HG03025 (cell line): ENCODE measurements around the gene SIGLEC14.
"Not testable (repeated sequence)": the region's sequence is repeated elsewhere in the genome, so short reads cannot be mapped to it uniquely, and the experiment has no call there.

ENCODE experiments used
- ATAC-seq: cut with Tn5 transposase; IDR thresholded peaks from one replicate; pipeline ENCODE4 v1.9.1; 2021; ENCODE audit warnings: mild to moderate bottlenecking, moderate library complexity; ENCODE audit not compliant: unreplicated experiment, low FRiP score

Gene SIGLEC14

GRCh38 chr19:51646730-51647129 is at the start of gene SIGLEC14:
SIGLEC14 (minus strand) TSS chr19:51646825; CDS start chr19:51646759, 66 bp downstream.
- not testable (repeated sequence) for ATAC-seq

GRCh38 chr19:51695702-51696315 is 49.2 kb upstream of the SIGLEC14 start:
- ATAC-seq, result no peak

- no peak for ATAC-seq
These were observed 48.5 kb upstream of the SIGLEC14 start for GRCh38 chr19:51695088-51695487.

DNA sequence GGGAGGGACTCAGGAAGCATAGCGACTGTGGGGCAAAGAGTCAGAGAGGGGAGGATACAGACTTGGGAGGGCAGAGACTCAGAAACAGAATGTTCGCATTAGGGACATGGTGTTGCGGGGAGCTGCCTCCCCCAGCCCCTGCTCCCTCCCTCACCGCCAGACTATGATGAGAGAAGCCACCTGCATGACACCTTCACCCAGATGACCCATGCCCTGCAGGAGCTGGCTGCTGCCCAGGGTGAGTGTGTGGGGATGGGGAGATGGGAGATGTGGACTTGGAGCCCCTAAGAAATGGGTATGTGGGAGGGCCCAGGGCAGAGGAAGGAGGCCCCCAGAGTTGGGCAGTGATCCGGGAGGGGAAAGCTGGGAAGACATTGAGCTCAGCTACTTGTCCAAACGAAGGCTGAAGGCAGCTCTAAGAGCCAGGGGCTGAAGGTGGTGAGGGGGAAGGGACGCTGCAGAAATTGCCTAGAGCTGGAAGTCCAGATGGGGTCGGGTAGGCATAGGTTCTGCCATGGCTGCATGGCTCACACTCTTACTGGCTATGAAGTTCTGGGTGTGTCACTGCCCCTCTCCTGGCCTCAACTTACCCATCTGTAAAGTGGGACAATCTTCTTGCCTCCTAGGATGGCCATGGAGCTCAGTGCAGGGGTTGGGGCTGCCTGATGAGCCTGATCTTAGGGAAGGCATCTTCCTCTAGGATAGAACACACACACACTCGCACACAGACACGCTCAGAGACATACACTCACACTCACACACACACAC is 47.9 kb upstream of the SIGLEC14 start:
- ATAC-seq, result no peak

DNA sequence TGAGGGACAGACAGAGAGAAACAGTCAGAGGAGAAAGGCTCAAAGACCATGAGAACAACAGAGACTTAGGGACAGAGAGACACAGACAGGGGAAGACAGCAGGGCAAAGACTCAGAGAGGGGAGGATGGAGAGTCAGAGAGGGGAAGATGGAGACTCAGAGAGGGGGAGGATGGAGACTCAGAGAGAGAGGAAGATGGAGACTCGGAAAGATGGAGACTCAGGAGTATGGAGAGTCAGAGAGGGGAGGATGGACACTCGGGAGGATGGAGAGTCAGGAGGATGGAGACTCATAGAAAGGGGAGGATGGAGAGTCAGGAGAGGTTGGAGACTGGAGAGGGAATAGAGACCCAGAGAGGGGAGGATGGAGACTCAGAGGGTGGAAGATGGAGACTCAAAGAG is 47.2 kb upstream of the SIGLEC14 start:
- ATAC-seq, result no peak

- ATAC-seq, result no peak
These were observed 46.6 kb upstream of the SIGLEC14 start, which contains the start of gene SPACA6 for GRCh38 chr19:51693260-51693659. SPACA6 (plus strand) TSS chr19:51693330; CDS start chr19:51693527, 197 bp downstream.

GRCh38 chr19:51692468-51692867 is 45.8 kb upstream of the SIGLEC14 start:
- no peak for ATAC-seq

GRCh38 chr19:51691584-51692428 is 45.2 kb upstream of the SIGLEC14 start:
- ATAC-seq, result no peak

GRCh38 chr19:51691074-51691583 is 44.5 kb upstream of the SIGLEC14 start:
- ATAC-seq, result no peak

- ATAC-seq, result no peak
These were observed 43.9 kb upstream of the SIGLEC14 start for GRCh38 chr19:51690454-51691073.

- ATAC-seq, result no peak
These were observed 43.3 kb upstream of the SIGLEC14 start for GRCh38 chr19:51689751-51690453.

GRCh38 chr19:51688671-51689571 is 42.3 kb upstream of the SIGLEC14 start:
- ATAC-seq, result no peak

DNA sequence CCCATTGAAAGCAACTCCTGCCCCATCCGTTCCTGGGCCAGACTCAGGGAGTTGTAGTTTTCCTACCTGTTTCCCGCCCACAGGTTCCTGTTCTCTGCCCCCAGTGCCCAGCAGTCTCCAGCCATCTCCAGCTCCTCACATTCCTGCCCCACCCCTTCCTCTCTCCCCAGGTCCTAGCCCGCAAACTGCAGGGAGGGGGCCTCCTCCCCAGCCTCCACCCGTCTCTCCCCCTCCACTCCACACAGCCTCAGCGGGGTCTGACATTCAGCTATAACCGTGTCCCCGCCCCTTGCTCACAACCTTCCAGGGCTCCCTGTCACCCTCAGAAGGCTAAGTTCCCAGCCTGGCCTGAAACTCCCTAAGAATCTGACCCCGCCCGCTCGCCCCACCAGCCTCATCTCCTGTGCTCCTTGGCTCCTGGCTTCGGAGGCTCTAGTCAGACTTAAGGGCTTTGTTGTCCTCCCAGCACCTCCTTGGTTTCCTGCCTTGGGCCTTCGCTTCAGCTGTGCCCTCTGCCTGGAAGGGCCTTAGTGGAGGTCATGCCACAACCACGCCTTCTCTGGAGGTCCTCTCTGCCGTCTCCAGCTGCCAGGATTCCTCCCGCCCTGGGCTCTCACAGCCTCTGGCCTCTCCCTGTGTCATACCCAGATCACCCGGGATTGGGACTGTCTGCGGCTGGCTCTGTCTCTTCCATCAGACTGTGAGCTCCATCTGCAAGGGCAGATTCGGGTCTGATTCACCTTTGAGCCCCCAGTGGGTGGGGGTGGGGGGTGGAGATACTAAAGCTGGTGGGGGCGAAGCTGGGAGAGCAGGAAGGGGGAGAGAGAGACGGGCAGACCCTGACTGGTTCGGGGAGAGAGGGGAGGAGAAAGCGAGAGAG is 41.4 kb upstream of the SIGLEC14 start:
- no peak for ATAC-seq

- ATAC-seq, result no peak
These were observed 39.5 kb upstream of the SIGLEC14 start for GRCh38 chr19:51686171-51686570.

DNA sequence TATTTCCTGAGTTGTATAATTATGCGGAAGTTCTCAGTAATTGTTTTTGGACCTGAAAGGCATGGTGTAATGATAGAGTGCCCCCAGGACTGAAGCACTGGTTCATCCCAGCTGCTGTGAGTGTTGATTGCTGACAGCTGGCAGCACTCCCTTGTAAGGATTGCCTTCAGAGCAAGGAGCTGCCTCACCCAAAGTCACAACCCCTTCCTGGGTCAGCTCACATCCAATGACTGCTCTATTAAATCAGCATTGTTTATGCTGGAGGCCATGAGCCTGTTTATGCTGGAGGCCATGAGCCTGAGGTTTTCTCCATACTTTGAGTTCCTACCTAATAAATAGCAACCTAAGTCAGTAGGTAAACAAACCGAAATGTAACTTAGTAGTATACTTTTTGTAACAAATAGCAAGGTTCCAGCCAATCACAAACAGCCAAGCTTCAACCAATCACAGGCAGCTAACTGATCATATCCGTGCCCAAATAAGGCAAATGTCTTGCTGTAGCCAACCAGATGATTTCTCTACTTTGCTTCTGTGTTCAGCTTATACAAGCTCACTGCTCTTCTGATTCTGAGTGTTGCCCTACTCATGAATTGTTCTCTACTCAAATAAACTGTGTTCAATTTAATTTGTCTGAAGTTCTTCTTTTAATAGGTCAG is 34.8 kb upstream of the SIGLEC14 start:
- ATAC-seq, result no peak

DNA sequence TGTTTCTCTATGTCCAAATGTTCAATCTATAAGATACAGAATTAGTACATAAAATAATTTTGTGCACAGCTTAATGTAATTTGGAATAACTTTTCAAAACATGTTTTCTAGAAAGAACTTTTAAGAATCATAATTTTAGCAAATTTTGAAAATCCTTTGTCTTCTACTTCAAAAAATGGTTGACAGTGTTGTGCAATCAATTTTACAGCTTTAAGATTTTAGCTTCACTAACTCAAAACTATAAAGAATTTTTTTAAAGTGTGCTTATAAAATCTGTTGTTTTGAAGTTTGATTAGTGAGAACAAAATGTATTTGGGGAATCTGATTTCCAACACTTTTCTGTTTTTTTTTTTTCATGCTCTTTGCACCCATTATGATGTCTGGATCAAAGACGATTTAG is 33.8 kb upstream of the SIGLEC14 start:
- no peak for ATAC-seq

DNA sequence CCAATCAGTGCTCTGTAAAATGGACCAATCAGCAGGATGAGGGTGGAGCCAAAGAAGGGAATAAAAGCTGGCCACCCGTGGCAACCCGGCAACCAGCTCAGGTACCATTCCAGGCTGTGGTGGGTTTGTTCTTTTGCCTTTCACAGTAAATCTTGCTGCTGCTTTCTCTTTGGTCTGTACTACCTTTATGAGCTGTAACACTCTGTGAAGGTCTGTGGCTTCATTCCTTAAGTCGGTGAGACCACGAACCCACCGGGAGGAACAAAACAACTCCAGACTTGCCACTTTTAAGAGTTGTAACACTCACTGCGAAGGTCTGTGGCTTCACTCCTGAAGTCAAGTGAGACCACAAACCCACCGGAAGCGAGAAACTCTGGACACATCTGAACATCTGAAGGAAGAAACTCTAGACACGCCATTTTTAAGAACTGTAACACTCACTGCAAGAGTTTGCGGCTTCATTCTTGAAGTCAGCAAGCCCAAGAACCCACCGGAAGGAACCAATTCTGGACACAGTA is 30.0 kb upstream of the SIGLEC14 start:
- no peak for ATAC-seq
